ENCODE measurements around the gene KCNQ2.

GRCh38 chr20:63421094-63421692 is 51.3 kb downstream of the KCNQ2 start:
- TF ChIP-seq CTCF (IDR thresholded peaks at IDR 0.05) (no peak), POLR2A (IDR thresholded peaks at IDR 0.05) (no peak)
